Measurements from ENCODE around the gene GALNT18.

The GALNT18 gene

DNA sequence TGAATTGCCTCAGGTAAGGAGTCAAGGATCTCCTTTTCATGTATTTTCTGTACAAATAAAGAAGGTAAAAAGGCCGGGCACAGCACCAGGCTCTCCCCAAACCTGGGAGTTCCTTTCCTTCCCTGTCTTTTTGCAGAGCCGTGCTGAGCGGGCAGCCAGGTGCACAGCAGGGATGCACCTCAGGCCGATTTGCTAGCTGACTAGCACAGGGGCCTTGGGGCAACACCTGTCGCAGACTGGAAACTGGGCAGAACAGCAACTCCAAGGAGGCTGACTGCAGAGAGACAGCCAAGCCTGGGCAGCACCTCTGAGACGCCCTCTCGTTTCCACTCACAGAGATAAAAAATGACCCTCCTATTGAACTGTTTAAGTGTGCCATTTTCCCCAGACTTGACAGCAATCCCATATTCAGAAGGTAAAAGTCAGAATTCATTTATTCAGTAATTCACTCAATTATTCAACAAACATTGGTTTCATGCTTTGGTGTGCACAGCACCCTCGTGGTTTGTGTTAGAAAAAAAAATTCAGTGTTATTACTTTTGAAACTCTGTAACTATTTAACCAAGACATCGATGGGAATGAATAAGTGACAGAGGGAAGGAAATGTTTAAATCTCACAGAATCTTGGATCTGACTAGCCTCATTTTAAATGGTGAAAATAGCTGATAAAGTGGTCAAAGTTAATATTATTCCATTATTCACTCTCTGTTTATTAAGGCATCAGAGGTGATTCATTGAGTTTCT is 120.9 kb downstream of the GALNT18 start:
- no peak for DNase-seq (ENCODE audit: low read depth, low spot score)

- DNase-seq (ENCODE audit: low read depth, low spot score) = no peak
Observed at GRCh38 chr11:11499300-11499699, 122.5 kb downstream of the GALNT18 start.

DNA sequence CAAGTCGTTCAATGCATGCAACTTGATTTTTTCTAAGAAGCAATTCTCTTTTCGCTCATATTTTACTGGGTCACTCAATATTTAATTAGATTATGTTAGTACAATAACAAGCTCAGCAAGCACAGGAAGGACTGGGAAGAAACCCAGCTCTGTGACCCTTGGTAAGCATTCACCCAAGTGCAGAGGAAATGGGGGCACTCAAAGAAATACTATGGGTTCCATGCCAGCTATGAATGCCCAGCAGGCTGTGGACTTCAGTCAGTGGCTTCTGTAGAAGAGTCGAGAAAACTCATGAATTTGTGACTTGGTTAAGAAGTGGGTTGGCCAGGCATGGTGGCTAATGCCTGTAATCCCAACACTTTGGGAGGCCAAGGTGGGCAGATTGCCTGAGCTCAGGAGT is 123.6 kb downstream of the GALNT18 start:
- no peak for DNase-seq (ENCODE audit: low read depth, low spot score)

DNA sequence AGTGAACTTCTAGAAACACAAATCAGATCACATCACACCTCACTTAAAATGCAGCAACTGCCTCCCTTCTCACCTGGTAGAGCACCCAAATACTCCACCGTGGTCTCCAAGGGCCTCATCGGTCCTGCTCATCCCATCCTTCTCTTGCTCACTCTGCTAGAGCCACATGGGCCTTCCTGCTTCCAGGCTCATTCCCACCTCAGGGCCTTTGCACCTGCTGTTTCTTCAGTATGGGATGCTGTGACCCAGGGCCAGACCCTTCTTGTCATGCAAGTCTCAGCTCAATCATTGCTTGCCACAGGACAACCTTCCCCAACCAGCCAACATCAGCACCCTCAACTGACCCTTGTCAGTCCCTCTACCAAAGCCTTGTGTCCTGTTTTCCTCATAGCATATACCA is 124.9 kb downstream of the GALNT18 start:
- DNase-seq (ENCODE audit: low read depth, low spot score) = no peak

GRCh38 chr11:11494348-11494747 is 127.5 kb downstream of the GALNT18 start:
- no peak for DNase-seq (ENCODE audit: low read depth, low spot score)

DNA sequence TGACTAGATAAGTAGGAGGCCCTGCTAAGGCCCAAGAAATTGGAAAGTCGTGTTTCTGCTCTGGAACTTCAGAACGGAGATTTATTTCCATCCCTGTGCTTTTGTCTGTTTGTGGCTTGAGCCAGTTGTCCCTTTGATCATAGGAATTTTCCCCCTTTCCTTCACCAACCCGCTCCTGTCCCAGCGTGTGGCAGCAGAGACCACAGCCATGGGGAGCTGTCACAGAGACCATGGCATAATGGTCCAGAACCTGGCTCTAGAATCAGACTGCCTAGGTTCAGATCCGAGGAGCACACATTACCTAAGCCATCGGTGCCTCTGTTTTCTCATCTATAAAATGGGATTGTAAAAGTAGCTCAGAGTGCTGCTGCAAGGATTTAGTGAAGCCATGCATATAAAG is 128.1 kb downstream of the GALNT18 start:
- no peak for DNase-seq (ENCODE audit: low read depth, low spot score)

GRCh38 chr11:11491589-11491988 is 130.2 kb downstream of the GALNT18 start:
- no peak for DNase-seq (ENCODE audit: low read depth, low spot score)

- DNase-seq (ENCODE audit: low read depth, low spot score) = no peak
Observed at GRCh38 chr11:11491014-11491413, 130.8 kb downstream of the GALNT18 start.

DNA sequence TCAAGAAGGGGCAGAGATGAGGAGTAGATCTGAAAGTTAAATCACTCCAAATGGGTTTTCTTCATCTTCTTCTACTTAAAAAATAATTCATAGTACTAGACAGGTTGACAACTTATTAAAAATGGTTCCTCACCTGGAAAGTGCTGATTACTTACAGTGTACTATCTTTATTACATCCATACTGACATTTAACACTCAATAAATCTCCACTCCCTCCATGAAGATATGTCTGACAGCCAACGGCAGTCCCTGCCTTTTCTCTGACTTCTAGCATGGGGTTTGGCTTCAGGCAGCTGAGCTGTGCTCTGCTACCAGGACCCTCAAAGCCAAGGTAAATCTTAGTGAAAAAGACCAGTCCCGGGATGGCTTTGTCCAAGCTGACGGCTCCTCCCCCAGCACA is 135.4 kb downstream of the GALNT18 start:
- no peak for DNase-seq (ENCODE audit: low read depth, low spot score)

- DNase-seq (ENCODE audit: low read depth, low spot score) = no peak
Observed at GRCh38 chr11:11486002-11486401, 135.8 kb downstream of the GALNT18 start.

GRCh38 chr11:11483627-11484026 is 138.2 kb downstream of the GALNT18 start:
- no peak for DNase-seq (ENCODE audit: low read depth, low spot score)

DNA sequence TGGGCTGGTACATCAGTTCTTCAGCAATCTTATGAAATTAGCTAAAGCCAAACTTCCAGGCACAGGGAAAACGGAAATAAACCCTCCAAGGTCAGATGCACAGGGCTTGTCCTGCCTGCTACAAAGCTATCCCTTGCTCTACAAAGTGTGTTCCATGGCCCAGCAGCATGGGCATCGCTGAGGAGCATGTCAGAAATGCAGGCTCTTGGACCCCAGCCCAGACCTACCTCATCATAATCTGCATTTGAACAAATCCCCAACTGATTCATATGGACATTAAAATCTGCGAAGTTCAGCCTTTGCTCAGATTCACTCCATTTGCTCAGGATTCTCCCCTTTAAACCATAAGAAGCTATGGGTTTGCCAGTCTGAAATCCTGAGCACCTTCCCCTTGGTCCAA is 139.1 kb downstream of the GALNT18 start:
- DNase-seq (ENCODE audit: low read depth, low spot score) = peak; percentile 65

GRCh38 chr11:11481371-11481770 is 140.4 kb downstream of the GALNT18 start:
- no peak for DNase-seq (ENCODE audit: low read depth, low spot score)

DNA sequence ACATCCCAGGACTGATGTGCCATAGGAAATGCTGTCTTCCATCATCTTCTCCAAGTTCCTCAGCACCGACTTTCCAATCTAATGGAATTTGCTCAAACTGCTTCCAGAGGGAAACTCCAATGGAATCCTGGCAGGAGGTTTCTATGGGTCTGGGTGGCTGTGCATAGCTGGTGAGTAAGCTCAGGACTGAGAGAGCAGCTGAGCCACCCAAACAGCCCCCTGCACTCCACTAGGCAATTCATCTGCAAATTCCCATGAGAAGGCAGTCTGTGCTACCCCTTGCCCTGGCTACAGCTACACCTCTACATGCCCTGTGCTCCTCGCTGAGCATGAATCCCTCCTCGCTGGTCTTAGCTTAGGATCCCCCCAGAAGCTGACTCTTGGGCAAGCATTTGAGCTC is 140.8 kb downstream of the GALNT18 start:
- DNase-seq (ENCODE audit: low read depth, low spot score) = peak; percentile 55

- no peak for DNase-seq (ENCODE audit: low read depth, low spot score)
Observed at GRCh38 chr11:11478687-11479086, 143.1 kb downstream of the GALNT18 start.

DNA sequence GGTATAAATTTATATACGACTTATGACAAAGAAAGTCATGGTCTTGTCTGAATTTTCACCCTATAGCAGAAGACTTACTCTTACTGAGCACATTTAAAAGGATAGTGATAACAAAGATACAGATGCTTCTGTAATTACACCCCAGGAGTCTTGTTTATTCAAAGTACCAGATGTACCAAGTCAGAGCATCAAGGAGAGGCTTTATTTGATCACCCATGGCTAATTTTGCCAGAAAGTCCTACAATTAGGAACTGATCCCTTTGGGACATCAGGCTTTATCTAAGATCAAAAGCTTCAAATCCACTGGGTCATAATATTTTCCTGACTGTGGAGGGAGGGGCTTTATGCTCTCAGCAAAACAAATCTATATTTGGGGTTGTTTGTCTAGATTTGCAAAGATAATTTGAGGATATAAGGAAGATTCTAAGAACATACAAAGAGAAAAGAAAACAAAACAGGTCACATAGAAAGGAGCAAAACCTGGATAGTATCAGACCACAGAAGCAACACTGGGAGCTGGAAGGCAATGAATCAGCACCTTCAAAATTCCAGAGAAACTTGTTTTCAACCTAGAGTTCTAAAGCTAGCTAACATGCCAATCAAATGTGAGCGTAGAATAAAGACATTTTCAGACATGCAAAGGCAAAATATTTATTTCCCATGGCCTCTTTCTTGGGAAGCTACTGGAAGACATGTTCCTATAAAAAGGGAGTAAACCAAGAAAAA is 143.9 kb downstream of the GALNT18 start:
- peak; percentile 50 for DNase-seq (ENCODE audit: low read depth, low spot score)

DNA sequence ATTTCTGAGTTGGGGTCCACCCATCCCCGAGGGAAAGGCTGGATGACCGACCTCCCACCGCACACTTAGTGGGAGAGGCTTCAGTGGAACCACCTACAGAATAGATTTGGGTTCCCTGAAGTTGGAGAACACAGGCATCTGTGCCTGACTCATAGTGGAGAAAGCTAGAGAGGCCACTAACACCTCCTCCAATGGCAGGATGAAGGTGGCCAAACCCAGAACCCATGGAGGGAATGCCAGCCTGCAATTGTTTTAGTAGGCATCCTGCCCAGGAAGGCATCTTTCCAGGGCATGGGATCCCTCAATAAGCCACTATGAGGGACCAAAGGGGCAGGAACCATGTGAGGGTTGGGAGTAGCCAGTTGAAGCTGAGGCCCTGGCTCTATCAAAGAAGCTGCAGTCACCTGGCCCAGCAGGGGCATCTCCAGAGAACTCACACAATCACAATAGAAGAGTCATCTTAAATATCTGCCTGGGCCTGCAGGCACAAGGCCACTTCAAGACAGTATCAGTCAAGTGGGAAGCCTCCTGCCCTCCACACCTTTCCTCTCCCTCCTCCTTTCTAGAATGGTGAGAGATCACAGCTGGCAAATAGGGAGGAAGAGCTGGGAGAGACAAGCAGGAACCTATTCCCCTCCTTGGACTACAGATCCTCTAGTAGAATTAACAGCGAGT is 144.7 kb downstream of the GALNT18 start:
- peak; percentile 40 for DNase-seq (ENCODE audit: low read depth, low spot score)

DNA sequence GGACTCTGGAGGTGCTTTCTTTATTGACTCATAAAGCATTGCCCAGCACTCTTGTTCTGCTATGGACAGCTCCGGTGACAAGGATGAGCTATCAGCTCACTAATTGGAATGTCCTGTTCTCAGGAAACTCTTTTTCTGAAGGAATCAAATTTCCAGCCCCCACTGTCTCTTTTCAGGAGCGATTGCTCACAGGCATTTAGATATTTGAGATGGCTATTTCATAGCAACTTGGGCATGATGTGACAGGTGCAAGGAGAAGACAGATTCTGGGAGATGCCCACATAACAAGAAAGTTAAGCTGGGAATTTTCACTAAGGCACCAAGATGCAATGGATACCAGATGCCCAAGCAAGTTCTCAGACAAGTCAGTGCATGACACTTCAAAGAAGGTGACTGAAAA is 145.3 kb downstream of the GALNT18 start:
- DNase-seq (ENCODE audit: low read depth, low spot score) = no peak

DNA sequence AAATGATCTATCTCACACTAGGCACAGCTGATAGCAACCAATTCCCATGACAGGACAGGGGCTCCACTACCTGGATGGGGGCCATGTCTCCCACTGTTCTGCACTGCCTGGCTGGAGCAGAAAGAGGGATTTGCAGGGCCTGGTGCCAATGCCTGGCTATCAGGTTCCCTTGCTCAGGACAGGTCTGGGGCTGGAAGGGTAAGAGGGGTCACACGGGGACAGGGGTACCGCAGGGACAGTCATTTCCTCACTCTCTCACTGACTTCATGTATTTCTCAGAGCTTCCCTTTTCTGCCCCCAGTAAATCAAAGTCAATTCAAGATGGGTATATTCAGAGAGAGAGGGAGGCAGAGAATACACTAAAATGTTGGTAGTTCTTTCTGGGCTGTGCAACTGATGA is 149.7 kb downstream of the GALNT18 start:
- DNase-seq (ENCODE audit: low read depth, low spot score) = no peak

DNA sequence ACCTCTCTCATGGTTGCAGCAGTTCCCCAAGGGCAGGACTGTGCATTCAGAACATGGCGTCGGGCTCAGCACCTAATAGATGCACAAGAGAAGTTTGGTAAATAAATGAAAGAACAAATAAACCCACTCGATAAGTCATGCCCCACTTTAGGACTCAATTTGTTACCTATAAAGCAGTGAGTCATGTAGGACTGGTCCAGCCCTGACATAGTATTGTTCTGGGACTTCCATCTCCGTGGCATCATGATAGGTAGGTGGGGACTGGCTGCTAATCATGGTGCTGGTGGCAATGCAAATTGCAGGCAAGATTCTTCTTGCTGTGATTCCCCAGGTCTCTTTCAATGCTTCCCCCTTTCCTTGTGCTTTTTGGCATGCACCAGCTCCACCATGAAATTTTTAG is 150.6 kb downstream of the GALNT18 start:
- no peak for DNase-seq (ENCODE audit: low read depth, low spot score)

DNA sequence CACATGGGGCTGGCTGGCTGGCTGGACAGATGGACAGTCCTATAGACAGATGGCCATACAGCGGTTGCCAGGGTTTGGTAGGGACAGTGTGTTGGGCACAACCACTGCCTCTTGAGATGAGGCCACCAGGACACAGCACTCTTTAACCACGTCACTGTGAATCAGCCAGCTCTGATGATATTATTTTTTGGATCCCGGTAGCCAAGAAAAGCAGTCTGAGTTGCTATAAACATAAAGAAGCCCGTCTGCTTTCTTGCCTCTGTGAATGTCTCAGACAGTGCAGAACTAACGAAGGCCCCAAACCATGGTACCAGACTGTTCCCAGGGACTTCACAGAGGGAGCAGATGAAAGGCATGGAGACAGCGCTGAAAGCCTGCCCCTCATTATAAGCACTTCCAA is 152.9 kb downstream of the GALNT18 start:
- DNase-seq (ENCODE audit: low read depth, low spot score) = peak; percentile 60

DNA sequence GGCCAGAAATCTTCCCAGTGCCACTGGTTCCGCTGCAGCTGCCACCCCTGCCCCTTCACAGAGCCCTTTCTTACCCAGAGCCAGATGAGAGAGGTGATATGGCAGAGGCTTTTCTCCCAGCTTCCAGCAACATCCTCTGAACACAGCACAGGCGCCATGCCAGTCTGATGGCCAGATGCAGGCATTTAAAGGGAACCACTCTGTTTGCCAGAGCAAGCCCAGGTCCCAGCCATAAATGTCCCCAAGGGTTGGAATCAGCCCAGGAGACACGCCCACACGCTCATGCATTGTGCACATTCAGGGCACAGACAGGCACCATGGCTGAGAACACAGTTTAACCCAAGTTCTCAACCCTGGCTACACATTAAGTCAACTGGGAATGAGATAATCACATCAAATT is 154.5 kb downstream of the GALNT18 start:
- DNase-seq (ENCODE audit: low read depth, low spot score) = no peak

DNA sequence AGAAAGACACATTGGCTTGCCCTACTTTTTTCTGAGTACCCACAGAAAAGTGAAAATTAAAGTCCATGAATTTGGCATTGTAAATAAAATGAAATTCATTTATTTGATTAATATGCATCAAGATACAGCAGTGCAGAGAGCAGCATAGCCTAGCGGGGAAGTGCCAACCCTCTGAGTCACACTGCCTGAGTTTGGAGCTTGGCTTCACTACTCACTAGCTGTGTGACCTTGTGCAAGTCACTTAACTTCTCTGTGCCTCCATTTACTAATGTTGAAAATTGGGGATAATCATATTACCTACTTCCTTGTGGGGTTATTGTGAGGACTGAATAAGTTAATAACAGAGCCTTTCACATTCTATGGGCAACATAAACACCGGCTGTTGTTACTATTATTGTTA is 157.2 kb downstream of the GALNT18 start:
- DNase-seq (ENCODE audit: low read depth, low spot score) = no peak
